Measurements from ENCODE around the gene LIPT2. TPM values are rescaled to one million over a fixed set of nuclear protein-coding genes. Genes with fewer than 3 reads are reported as not detected.

The LIPT2 gene
- total RNA-seq, 1 experiment from 2014 or later, result 8.6 TPM

DNA sequence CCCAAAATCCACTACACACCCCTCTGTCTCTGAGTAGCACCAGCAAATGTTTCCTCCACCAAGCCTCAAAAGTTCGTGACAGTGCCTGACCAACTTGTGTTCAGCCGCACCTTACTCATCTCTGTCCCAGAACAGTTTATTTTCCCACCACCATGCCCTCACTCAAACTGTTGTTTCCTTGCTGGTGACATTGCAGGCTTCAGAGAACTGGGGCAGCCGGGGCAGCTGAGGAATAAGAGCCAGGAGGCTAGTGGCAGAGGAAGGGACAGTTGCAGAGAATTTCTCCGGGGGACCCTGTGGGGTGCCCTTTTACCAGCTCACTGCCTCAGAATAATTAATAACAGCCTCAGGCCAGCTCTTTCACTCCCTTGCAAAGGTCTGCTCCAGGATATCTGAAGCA, 25.5 kb downstream of the LIPT2 start:
- peaks cover 73% of the 10 kb centered on the region for H3K4me1 ChIP-seq (ENCODE audit: insufficient read depth, low read length, poor library complexity, severe bottlenecking)
- POLR2A ChIA-PET (ENCODE audit: low non-redundant PET), result no interaction called here
- TF ChIP-seq, protein P1, sequence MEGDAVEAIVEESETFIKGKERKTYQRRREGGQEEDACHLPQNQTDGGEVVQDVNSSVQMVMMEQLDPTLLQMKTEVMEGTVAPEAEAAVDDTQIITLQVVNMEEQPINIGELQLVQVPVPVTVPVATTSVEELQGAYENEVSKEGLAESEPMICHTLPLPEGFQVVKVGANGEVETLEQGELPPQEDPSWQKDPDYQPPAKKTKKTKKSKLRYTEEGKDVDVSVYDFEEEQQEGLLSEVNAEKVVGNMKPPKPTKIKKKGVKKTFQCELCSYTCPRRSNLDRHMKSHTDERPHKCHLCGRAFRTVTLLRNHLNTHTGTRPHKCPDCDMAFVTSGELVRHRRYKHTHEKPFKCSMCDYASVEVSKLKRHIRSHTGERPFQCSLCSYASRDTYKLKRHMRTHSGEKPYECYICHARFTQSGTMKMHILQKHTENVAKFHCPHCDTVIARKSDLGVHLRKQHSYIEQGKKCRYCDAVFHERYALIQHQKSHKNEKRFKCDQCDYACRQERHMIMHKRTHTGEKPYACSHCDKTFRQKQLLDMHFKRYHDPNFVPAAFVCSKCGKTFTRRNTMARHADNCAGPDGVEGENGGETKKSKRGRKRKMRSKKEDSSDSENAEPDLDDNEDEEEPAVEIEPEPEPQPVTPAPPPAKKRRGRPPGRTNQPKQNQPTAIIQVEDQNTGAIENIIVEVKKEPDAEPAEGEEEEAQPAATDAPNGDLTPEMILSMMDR (conservative IDR thresholded peaks at IDR 0.05; ENCODE audit: low read depth, low read length), result no peak
- no peak for TF ChIP-seq EZH2 (IDR thresholded peaks at IDR 0.05; ENCODE audit: borderline replicate concordance, low read depth, low read length, poor library complexity, severe bottlenecking)
- no peaks in the 10 kb centered on the region for H3K27me3 ChIP-seq (replicated peaks; ENCODE audit: insufficient read depth, low read depth, low read length, poor library complexity)
- intact Hi-C loops (cut with micrococcal nuclease; ENCODE audit: unreplicated experiment), result no loop called here
- BruUV-seq (replicated peaks), result no TSS peak
- H3K4me3 ChIP-seq (ENCODE audit: low read depth, low read length, poor library complexity, severe bottlenecking), result peak overlapping the region; percentile 58
- peak overlapping the region; percentile 84 for H3K27ac ChIP-seq (ENCODE audit: low read depth, low read length, poor library complexity, severe bottlenecking)
- CTCF ChIA-PET, result no interaction called here
- H3K9me3 ChIP-seq (ENCODE audit: low read depth, low read length, poor library complexity, severe bottlenecking), result no peaks in the 10 kb centered on the region
- DNase-seq (ENCODE audit: low spot score), result peak; percentile 81
- H3K36me3 ChIP-seq (ENCODE audit: insufficient read depth, low read length, poor library complexity, severe bottlenecking), result peaks cover under 1% of the 10 kb centered on the region

DNA sequence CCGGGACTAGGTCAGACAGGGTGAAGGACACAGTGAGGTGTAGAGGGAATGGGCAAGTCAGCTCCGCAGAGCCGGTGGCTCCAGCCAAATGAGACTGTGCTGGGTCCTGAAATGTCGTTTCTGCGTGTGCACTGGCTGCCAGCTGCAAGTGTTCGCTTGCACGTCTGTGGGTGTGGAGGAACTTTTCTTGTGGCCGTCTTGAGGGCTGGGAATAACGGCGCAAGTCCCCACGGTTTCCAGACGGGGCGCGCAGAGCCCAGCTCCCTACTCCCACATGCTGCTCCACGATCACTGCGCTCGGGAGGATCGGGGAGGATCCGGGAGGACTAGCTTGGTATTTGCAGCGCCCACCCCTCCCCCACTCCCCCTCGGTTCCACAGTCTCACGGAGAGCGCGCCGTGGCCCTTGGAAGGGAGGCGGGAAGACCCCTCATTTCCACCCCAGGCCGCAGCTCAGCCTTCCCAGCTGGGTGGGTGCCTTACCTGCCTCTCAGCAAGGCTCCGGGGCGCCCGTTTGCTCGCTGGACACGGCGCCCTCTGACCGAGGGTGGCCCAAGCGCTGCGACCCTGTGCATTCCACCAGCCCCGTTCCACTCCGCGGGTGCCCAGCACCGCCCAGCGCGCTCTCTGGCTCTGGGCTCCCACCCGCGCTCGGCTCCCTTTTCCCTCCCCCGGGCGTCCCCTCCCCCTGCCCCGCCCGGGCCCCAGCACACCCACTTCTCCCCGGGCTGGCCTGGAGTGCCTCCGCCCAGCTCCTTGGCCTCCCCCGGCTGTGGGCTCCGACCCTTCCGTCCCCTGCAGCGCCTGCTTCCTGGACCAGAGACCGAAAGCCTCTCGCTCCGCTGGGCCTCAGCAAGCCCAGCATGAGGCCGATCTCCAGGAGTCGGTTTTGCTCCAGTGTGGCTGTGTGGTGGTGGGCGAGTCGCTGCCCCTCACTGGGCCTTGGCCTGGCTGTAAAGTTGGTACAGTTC, 26.3 kb downstream of the LIPT2 start, which contains the start of gene KCNE3:
Gene KCNE3, minus strand, starts transcription at position 634 of the 970 bp plus-strand sequence. CDS start 9,986 bp downstream, outside the sequence.
- intact Hi-C loops (cut with micrococcal nuclease; ENCODE audit: unreplicated experiment), result no loop called here
- peak; percentile 89 for DNase-seq (ENCODE audit: low spot score)
- Histone ChIP-seq H3K4me1 (ENCODE audit: insufficient read depth, low read length, poor library complexity, severe bottlenecking) (peaks cover 71% of the 10 kb centered on the region), H3K27me3 (replicated peaks; ENCODE audit: insufficient read depth, low read depth, low read length, poor library complexity) (no peaks in the 10 kb centered on the region), H3K36me3 (ENCODE audit: insufficient read depth, low read length, poor library complexity, severe bottlenecking) (peaks cover 9% of the 10 kb centered on the region), H3K27ac (ENCODE audit: low read depth, low read length, poor library complexity, severe bottlenecking) (peak within 1 kb of the TSS; percentile 84), H3K4me3 (ENCODE audit: low read depth, low read length, poor library complexity, severe bottlenecking) (peak within 1 kb of the TSS; percentile 58), H3K9me3 (ENCODE audit: low read depth, low read length, poor library complexity, severe bottlenecking) (no peaks in the 10 kb centered on the region)
- ChIA-PET CTCF (interaction anchor here (0.5 kb wide), 1 partner anchor 70 kb away, joined by 4 read pairs; no protein-coding TSS in a partner anchor), POLR2A (ENCODE audit: low non-redundant PET) (interaction anchor here (0.6 to 0.7 kb wide), 2 partner anchors 69 to 127 kb away, joined by 3 read pairs; partner anchors contain the start of gene PGM2L1)
- no TSS peak for BruUV-seq (replicated peaks)
- no peak for TF ChIP-seq EZH2 (IDR thresholded peaks at IDR 0.05; ENCODE audit: borderline replicate concordance, low read depth, low read length, poor library complexity, severe bottlenecking)
- TF ChIP-seq, protein P1 (conservative IDR thresholded peaks at IDR 0.05; ENCODE audit: low read depth, low read length), result no peak

DNA sequence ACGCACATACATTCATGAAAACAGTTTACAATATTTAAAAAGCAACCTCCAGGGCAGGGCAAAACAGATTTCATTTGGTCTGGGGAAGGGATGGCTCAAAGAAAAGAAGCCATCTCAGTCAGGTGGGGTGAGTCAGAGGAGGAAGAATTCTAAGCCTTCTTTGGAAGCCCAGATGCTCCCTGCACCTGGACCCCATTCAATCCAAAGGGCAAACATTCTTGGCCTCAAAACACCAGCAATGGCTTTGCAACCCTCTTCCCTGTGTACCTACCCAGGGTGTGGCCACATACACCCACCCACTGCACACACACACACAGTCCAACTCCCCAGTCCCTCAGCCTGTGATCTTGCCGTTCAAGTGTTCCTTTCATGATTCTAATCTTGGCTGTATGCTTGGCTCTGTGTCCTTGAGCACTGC, 28.2 kb downstream of the LIPT2 start:
- TF ChIP-seq, protein P1 (conservative IDR thresholded peaks at IDR 0.05; ENCODE audit: low read depth, low read length), result no peak
- no peak for TF ChIP-seq EZH2 (IDR thresholded peaks at IDR 0.05; ENCODE audit: borderline replicate concordance, low read depth, low read length, poor library complexity, severe bottlenecking)
- CTCF ChIA-PET, result no interaction called here
- Histone ChIP-seq H3K27ac (ENCODE audit: low read depth, low read length, poor library complexity, severe bottlenecking) (peak overlapping the region; percentile 84), H3K4me3 (ENCODE audit: low read depth, low read length, poor library complexity, severe bottlenecking) (peak overlapping the region; percentile 58), H3K9me3 (ENCODE audit: low read depth, low read length, poor library complexity, severe bottlenecking) (no peaks in the 10 kb centered on the region), H3K4me1 (ENCODE audit: insufficient read depth, low read length, poor library complexity, severe bottlenecking) (peaks cover 64% of the 10 kb centered on the region), H3K36me3 (ENCODE audit: insufficient read depth, low read length, poor library complexity, severe bottlenecking) (peaks cover 27% of the 10 kb centered on the region), H3K27me3 (replicated peaks; ENCODE audit: insufficient read depth, low read depth, low read length, poor library complexity) (no peaks in the 10 kb centered on the region)
- DNase-seq (ENCODE audit: low spot score), result no peak
- BruUV-seq (replicated peaks), result no TSS peak
- POLR2A ChIA-PET (ENCODE audit: low non-redundant PET), result interaction anchor here (0.5 kb wide), 1 partner anchor 35 kb away, joined by 8 read pairs; no protein-coding TSS in a partner anchor
- intact Hi-C loops (cut with micrococcal nuclease; ENCODE audit: unreplicated experiment), result no loop called here
